Activated CD4-positive, alpha-beta memory T cell treated with anti-CD3 and anti-CD28 coated beads for 36 hours (primary cell): ENCODE data around the gene TMEM40. TPM values are rescaled to one million over a fixed set of nuclear protein-coding genes. Genes with fewer than 3 reads are reported as not detected.
"Not testable (repeated sequence)": the region's sequence is repeated elsewhere in the genome, so short reads cannot be mapped to it uniquely, and the experiment has no call there.

Experiments used
- CTCF ChIA-PET: fragments of 350-600 bp; sonication (Branson Sonifier 250); formaldehyde crosslinking; loops from one replicate; lab custom pipeline; 2021; ENCODE audit warnings: antibody characterized with exemption, inconsistent platforms; lab: Charles Lee
- POLR2A ChIA-PET: fragments of 350-600 bp; sonication (Branson Sonifier 250); formaldehyde crosslinking; loops from one replicate; lab custom pipeline; 2021; ENCODE audit warnings: antibody characterized with exemption; lab: Charles Lee
- DNase-seq: peaks from one replicate; pipeline ENCODE4 v3.0.0-alpha.2; 2020
- H3K27ac Mint-ChIP-seq: one replicate; pipeline ENCODE4 v1.8.0; 2021; ENCODE audit warnings: mixed read lengths
- H3K27me3 Mint-ChIP-seq: one replicate; pipeline ENCODE4 v1.8.0; 2021; ENCODE audit warnings: mixed read lengths
- H3K36me3 Mint-ChIP-seq: one replicate; pipeline ENCODE4 v1.8.0; 2021; ENCODE audit warnings: mixed read lengths
- H3K4me1 Mint-ChIP-seq: one replicate; pipeline ENCODE4 v1.8.0; 2021; ENCODE audit warnings: low read depth, mixed read lengths
- H3K4me3 Mint-ChIP-seq: one replicate; pipeline ENCODE4 v1.8.0; 2021; ENCODE audit warnings: mild to moderate bottlenecking, mixed read lengths
- H3K9me3 Mint-ChIP-seq: one replicate; pipeline ENCODE4 v1.8.0; 2021; ENCODE audit warnings: mixed read lengths
- intact Hi-C: fragments of 100-400 bp; cut with micrococcal nuclease; formaldehyde crosslinking; loops from one replicate; pipeline ENCODE4 v1.15.1; 2023
- total RNA-seq, 2 experiments: library from RNA; stranded (reverse); gene quantifications; one replicate each; pipeline ENCODE4 v1.2.3, GENCODE V29; 2021

TMEM40 gene
- total RNA-seq, 2 experiments from 2014 or later = not detected

DNA sequence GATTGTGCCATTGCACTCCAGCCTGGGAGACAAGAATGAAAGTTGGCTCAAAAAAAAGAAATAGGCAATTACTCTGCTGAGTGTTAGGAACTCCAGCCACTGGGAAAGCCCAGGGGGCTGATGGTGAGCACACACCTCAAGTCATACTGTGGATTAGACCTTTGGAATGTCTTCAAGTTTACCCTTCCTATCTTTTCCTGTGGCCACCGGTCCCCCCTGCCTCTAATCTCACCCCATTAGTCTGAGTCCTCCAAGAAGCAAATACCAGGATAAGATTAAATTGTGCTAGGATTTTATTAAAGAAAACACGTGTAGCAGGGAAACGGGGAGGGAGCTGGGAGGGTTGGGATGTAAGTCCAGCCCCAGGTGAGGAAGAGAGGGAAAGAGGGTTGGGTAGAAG lies 31.6 kb downstream of the TMEM40 start:
- no peaks in the 10 kb centered on the region for H3K4me1 Mint-ChIP-seq
- H3K4me3 Mint-ChIP-seq = no peak overlapping the region

DNA sequence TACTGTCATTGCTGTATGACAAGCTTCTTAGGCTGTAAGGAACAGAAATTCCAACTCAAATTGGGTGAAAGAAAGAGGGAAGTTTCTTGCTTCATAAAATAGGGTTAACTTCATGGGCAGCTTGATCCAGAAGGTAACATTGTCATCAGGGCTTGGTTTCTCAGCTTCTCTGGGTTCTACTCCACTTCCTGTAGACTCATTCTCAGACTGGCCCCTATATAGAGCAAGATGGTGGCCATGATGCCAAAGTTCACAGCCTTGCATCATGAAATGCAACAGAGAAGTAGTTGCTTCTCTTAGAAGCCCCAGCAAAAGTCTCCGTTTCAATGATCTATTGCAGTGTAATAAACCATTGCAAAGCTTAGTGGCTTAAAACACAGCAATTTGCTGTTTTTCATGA lies 33.6 kb downstream of the TMEM40 start:
- DNase-seq = no peak
- intact Hi-C loops = no loop called here
- CTCF ChIA-PET = interaction anchor here (0.7 kb wide), 1 partner anchor 85 kb away, joined by 3 read pairs; no protein-coding TSS in a partner anchor
- no peaks in the 10 kb centered on the region for H3K9me3 Mint-ChIP-seq
- no peak overlapping the region for H3K27ac Mint-ChIP-seq
- no peaks in the 10 kb centered on the region for H3K36me3 Mint-ChIP-seq
- H3K4me3 Mint-ChIP-seq = no peak overlapping the region
- H3K27me3 Mint-ChIP-seq = no peaks in the 10 kb centered on the region
- POLR2A ChIA-PET = no interaction called here
- no peaks in the 10 kb centered on the region for H3K4me1 Mint-ChIP-seq

More for the DNA sequence above, 31.6 kb downstream of the TMEM40 start:
- ChIA-PET POLR2A (no interaction called here), CTCF (no interaction called here)
- no peak overlapping the region for H3K27ac Mint-ChIP-seq
- H3K9me3 Mint-ChIP-seq = no peaks in the 10 kb centered on the region
- H3K36me3 Mint-ChIP-seq = no peaks in the 10 kb centered on the region
- no peaks in the 10 kb centered on the region for H3K27me3 Mint-ChIP-seq
- DNase-seq = no peak
- intact Hi-C loops = no loop called here

- ChIA-PET CTCF (no interaction called here), POLR2A (no interaction called here)
- H3K27ac Mint-ChIP-seq = no peak overlapping the region
Observed at GRCh38 chr3:12724794-12725193, 34.3 kb downstream of the TMEM40 start.

DNA sequence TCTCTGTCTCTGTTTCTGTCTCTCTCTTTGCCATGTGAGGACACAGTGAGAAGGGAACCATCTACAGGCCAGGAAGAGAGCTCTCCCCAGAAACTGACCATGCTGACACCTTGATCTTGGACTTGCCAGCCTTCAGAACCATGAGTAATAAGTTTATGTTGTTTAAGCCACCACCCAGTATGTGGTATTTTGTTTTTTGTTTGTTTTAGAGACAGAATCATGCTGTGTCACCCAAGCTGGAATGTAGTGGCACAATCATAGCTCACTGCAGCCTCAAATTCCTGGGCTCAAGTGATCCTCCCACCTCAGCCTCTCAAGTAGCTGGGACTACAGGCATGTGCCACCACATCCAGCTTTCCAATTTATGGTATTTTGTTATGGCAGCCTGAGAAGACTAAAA lies 35.7 kb downstream of the TMEM40 start:
- H3K9me3 Mint-ChIP-seq, DNase-seq, POLR2A ChIA-PET, H3K27me3 Mint-ChIP-seq, H3K36me3 Mint-ChIP-seq, H3K4me1 Mint-ChIP-seq, H3K4me3 Mint-ChIP-seq, H3K27ac Mint-ChIP-seq: not testable (repeated sequence)
- CTCF ChIA-PET = interaction anchor here (0.6 to 1.3 kb wide), 2 partner anchors 16 to 84 kb away, joined by 3 to 6 read pairs; no protein-coding TSS in a partner anchor
- intact Hi-C loops = loop anchor here (5.0 kb wide), 2 partner anchors 166 to 169 kb away; partner anchors contain the start of gene MKRN2

More at GRCh38 chr3:12724794-12725193, 34.3 kb downstream of the TMEM40 start:
- no peak overlapping the region for H3K4me3 Mint-ChIP-seq
- no peaks in the 10 kb centered on the region for H3K36me3 Mint-ChIP-seq
- DNase-seq = no peak
- intact Hi-C loops = loop anchor here (5.0 kb wide), 2 partner anchors 167 to 168 kb away; partner anchors contain the start of gene MKRN2
- H3K27me3 Mint-ChIP-seq = no peaks in the 10 kb centered on the region
- H3K4me1 Mint-ChIP-seq = peaks cover 5% of the 10 kb centered on the region
- H3K9me3 Mint-ChIP-seq = no peaks in the 10 kb centered on the region

DNA sequence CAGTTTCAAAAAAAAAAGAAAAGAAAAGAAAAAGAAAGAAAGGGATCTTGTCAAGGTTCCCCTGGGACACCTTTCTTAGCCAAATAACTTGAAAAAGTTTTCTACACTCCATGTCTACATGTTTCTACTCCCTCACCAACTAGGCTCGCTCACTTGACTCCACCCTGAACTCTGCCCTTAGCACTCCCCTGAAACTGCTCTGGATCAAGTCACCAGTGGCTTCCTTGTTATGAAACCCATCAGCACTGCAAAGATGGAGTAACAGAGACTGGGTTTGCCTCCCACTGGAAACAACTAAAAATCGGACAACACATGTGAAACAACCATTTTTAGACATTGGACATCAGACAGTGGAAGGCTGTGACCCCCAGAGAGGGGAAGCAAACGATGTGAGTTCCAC lies 36.8 kb downstream of the TMEM40 start:
- H3K4me3 Mint-ChIP-seq = no peak overlapping the region
- DNase-seq = no peak
- H3K9me3 Mint-ChIP-seq = no peaks in the 10 kb centered on the region
- CTCF ChIA-PET = interaction anchor here (0.6 kb wide), 1 partner anchor 160 kb away, joined by 6 read pairs; no protein-coding TSS in a partner anchor
- POLR2A ChIA-PET = interaction anchor here (0.7 kb wide), 1 partner anchor 1154 kb away, joined by 3 read pairs; no protein-coding TSS in a partner anchor
- H3K36me3 Mint-ChIP-seq = no peaks in the 10 kb centered on the region
- peaks cover 9% of the 10 kb centered on the region for H3K4me1 Mint-ChIP-seq
- H3K27me3 Mint-ChIP-seq = no peaks in the 10 kb centered on the region
- no peak overlapping the region for H3K27ac Mint-ChIP-seq
- intact Hi-C loops = loop anchor here (5.0 kb wide), 2 partner anchors 165 to 170 kb away; partner anchors contain the start of gene MKRN2

DNA sequence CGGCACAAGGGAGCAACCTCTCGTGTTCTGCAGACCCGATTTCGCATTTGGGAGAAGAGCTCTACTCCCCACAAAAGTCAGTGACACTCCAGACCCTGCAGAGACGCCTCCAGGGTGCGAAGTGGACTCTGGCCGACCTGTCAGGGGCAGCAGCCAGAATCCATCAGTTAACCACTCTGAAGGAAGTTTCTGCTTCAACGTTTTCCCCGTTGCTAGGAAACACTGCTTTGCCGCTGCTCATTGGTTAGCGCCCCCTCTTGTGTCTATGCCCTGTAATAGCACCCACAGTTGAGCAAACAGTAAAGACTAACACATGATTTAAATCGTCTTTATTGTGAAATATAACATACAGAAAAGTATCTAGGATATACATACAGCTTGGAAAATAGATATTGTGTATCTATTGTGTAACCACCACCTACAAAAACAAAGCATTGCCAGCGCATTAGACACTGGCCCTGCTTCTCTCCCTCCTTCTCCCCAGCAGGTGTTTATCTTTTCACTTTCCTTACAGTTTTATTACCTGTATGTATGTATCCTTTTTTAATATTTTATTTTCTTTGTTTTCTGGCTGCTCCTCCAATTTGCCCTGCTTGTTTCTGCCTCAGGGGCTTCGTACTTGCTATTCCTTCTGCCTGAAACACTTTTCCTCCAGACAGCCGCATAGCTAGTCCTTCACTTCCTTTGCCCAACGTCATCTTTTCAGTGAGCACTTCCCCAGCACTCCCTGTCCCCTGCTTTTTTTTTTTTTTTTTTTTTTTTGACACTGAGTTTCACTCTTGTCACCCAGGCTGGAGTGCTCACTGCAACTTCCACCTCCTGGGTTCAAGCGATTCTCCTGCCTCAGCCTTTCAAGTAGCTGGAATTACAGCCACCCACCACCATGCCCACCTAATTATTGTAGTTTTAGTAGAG lies 38.8 kb downstream of the TMEM40 start:
- Mint-ChIP-seq H3K4me1 (peaks cover 9% of the 10 kb centered on the region), H3K27me3 (no peaks in the 10 kb centered on the region), H3K36me3 (no peaks in the 10 kb centered on the region), H3K4me3 (peak overlapping the region; percentile 38), H3K9me3 (no peaks in the 10 kb centered on the region), H3K27ac (no peak overlapping the region)
- ChIA-PET POLR2A (no interaction called here), CTCF (interaction anchor here (0.6 to 2.7 kb wide), 25 partner anchors 8 to 585 kb away, joined by 3 to 10 read pairs (median 3); partner anchors contain the start of genes RPL32 and TSEN2)
- intact Hi-C loops = loop anchor here (2.0 to 5.0 kb wide), 6 partner anchors 55 to 585 kb away; partner anchors contain the start of genes MKRN2, RAF1 and TSEN2
- peak; percentile 79 for DNase-seq

GRCh38 chr3:12719541-12719940 lies 39.5 kb downstream of the TMEM40 start:
- intact Hi-C loops = loop anchor here (2.0 kb wide), 1 partner anchor 235 kb away; the partner anchor contains the start of gene TSEN2
- POLR2A ChIA-PET = no interaction called here
- Mint-ChIP-seq H3K27ac (no peak overlapping the region), H3K4me1 (peaks cover 9% of the 10 kb centered on the region), H3K9me3 (no peaks in the 10 kb centered on the region), H3K4me3 (peak overlapping the region; percentile 38), H3K36me3 (no peaks in the 10 kb centered on the region), H3K27me3 (no peaks in the 10 kb centered on the region)
- DNase-seq = no peak
- CTCF ChIA-PET = interaction anchor here (0.6 to 2.7 kb wide), 19 partner anchors 9 to 323 kb away, joined by 3 to 10 read pairs (median 4); partner anchors contain the start of gene TSEN2

GRCh38 chr3:12716605-12717151 lies 42.4 kb downstream of the TMEM40 start:
- H3K4me3 Mint-ChIP-seq = no peak overlapping the region
- intact Hi-C loops = no loop called here
- peaks cover 9% of the 10 kb centered on the region for H3K4me1 Mint-ChIP-seq
- no peaks in the 10 kb centered on the region for H3K9me3 Mint-ChIP-seq
- H3K36me3 Mint-ChIP-seq = no peaks in the 10 kb centered on the region
- no peak overlapping the region for H3K27ac Mint-ChIP-seq
- ChIA-PET POLR2A (no interaction called here), CTCF (interaction anchor here (0.6 kb wide), 1 partner anchor 183 kb away, joined by 3 read pairs; no protein-coding TSS in a partner anchor)
- peaks cover 3% of the 10 kb centered on the region for H3K27me3 Mint-ChIP-seq
- DNase-seq = no peak

GRCh38 chr3:12714278-12714677 lies 44.8 kb downstream of the TMEM40 start:
- intact Hi-C loops = no loop called here
- Mint-ChIP-seq H3K36me3 (no peaks in the 10 kb centered on the region), H3K27me3 (peaks cover 3% of the 10 kb centered on the region), H3K4me1 (no peaks in the 10 kb centered on the region), H3K9me3 (no peaks in the 10 kb centered on the region), H3K27ac (no peak overlapping the region), H3K4me3 (no peak overlapping the region)
- DNase-seq = no peak
- ChIA-PET POLR2A (no interaction called here), CTCF (no interaction called here)

GRCh38 chr3:12710062-12710461 lies 49.0 kb downstream of the TMEM40 start:
- Mint-ChIP-seq H3K27ac (no peak overlapping the region), H3K36me3 (no peaks in the 10 kb centered on the region), H3K4me1 (no peaks in the 10 kb centered on the region), H3K27me3 (peaks cover 3% of the 10 kb centered on the region), H3K4me3 (no peak overlapping the region), H3K9me3 (no peaks in the 10 kb centered on the region)
- ChIA-PET POLR2A (no interaction called here), CTCF (interaction anchor here (0.9 to 1.0 kb wide), 2 partner anchors 10 to 535 kb away, joined by 3 to 4 read pairs; no protein-coding TSS in a partner anchor)
- intact Hi-C loops = no loop called here
- DNase-seq = no peak

DNA sequence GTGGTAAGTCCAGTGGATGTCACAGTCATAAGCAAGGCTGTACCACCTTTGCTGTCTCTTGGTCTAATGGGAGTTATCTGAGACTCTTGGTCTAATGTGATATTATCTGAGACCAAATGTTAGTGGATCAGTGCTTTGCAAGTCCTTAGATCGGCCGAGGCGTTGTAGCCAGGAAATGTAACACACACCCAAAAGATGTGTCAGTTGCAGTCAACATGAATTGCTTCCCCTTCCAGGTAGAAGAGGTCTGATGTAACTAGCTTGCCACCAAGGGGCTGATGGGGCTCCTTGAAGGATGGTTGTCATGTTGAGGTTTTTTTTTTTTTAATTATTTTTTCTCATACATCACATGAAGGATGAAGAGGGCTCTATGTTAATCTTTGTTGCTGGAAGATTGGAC lies 49.7 kb downstream of the TMEM40 start:
- H3K27me3 Mint-ChIP-seq = peaks cover 3% of the 10 kb centered on the region
- H3K27ac Mint-ChIP-seq = no peak overlapping the region
- no peak for DNase-seq
- no peaks in the 10 kb centered on the region for H3K9me3 Mint-ChIP-seq
- no peak overlapping the region for H3K4me3 Mint-ChIP-seq
- ChIA-PET POLR2A (no interaction called here), CTCF (interaction anchor here (0.6 to 2.2 kb wide), 4 partner anchors 10 to 534 kb away, joined by 3 to 6 read pairs (median 4); no protein-coding TSS in a partner anchor)
- no peaks in the 10 kb centered on the region for H3K4me1 Mint-ChIP-seq
- intact Hi-C loops = loop anchor here (5.0 kb wide), 1 partner anchor 183 kb away; no protein-coding TSS in a partner anchor
- no peaks in the 10 kb centered on the region for H3K36me3 Mint-ChIP-seq
